Measurements from ENCODE around the gene ZNF90.
"Not testable (repeated sequence)": the region's sequence is repeated elsewhere in the genome, so short reads cannot be mapped to it uniquely, and the experiment has no call there.

Gene ZNF90

GRCh38 chr19:20082876-20083275 is 5.1 kb downstream of the ZNF90 start:
- not testable (repeated sequence) for FAIRE-seq; DNase-seq (ENCODE audit: extremely low spot score, insufficient read length, low read depth)

GRCh38 chr19:20102097-20102496 is 24.3 kb downstream of the ZNF90 start:
- no peak for DNase-seq (ENCODE audit: extremely low spot score, insufficient read length, low read depth)
- FAIRE-seq: no peak

- DNase-seq (ENCODE audit: extremely low spot score, insufficient read length, low read depth) (no peak), FAIRE-seq (no peak)
Measured at GRCh38 chr19:20103091-20103740, 25.4 kb downstream of the ZNF90 start.

- DNase-seq (ENCODE audit: extremely low spot score, insufficient read length, low read depth) (no peak), FAIRE-seq (no peak)
Measured at GRCh38 chr19:20107301-20107700, 29.5 kb downstream of the ZNF90 start.

GRCh38 chr19:20118064-20118839 is 40.5 kb downstream of the ZNF90 start:
- FAIRE-seq; DNase-seq (ENCODE audit: extremely low spot score, insufficient read length, low read depth): not testable (repeated sequence)

GRCh38 chr19:20124879-20125278 is 47.1 kb downstream of the ZNF90 start:
- FAIRE-seq: no peak
- DNase-seq (ENCODE audit: extremely low spot score, insufficient read length, low read depth): no peak

- FAIRE-seq; DNase-seq (ENCODE audit: extremely low spot score, insufficient read length, low read depth): not testable (repeated sequence)
Measured at GRCh38 chr19:20132933-20133332, 55.1 kb downstream of the ZNF90 start.

- FAIRE-seq: not testable (repeated sequence)
Measured at GRCh38 chr19:20137714-20138113, 59.9 kb downstream of the ZNF90 start.

GRCh38 chr19:20151617-20152145 is 73.9 kb downstream of the ZNF90 start:
- FAIRE-seq: no peak
- no peak for DNase-seq (ENCODE audit: extremely low spot score, insufficient read length, low read depth)

More at GRCh38 chr19:20137714-20138113, 59.9 kb downstream of the ZNF90 start:
- DNase-seq (ENCODE audit: extremely low spot score, insufficient read length, low read depth): not testable (repeated sequence)

- DNase-seq (ENCODE audit: extremely low spot score, insufficient read length, low read depth); FAIRE-seq: not testable (repeated sequence)
Measured at GRCh38 chr19:20152506-20152905, 74.7 kb downstream of the ZNF90 start.

- DNase-seq (ENCODE audit: extremely low spot score, insufficient read length, low read depth) (no peak), FAIRE-seq (no peak)
Measured at GRCh38 chr19:20153281-20153680, 75.5 kb downstream of the ZNF90 start.

- DNase-seq (ENCODE audit: extremely low spot score, insufficient read length, low read depth) (no peak), FAIRE-seq (no peak)
Measured at GRCh38 chr19:20154636-20155035, 76.8 kb downstream of the ZNF90 start.

- no peak for FAIRE-seq
- no peak for DNase-seq (ENCODE audit: extremely low spot score, insufficient read length, low read depth)
Measured at GRCh38 chr19:20162821-20163220, 85.0 kb downstream of the ZNF90 start.

GRCh38 chr19:20164456-20164855 is 86.7 kb downstream of the ZNF90 start:
- no peak for FAIRE-seq
- no peak for DNase-seq (ENCODE audit: extremely low spot score, insufficient read length, low read depth)

- no peak for FAIRE-seq
Measured at GRCh38 chr19:20165971-20166592, 88.3 kb downstream of the ZNF90 start.

GRCh38 chr19:20167020-20167644 is 89.3 kb downstream of the ZNF90 start, which contains the start of gene ZNF486:
ZNF486 (plus strand) TSS chr19:20167214; CDS start chr19:20167331, 117 bp downstream.
- DNase-seq (ENCODE audit: extremely low spot score, insufficient read length, low read depth) (no peak), FAIRE-seq (no peak)

More at GRCh38 chr19:20165971-20166592, 88.3 kb downstream of the ZNF90 start:
- no peak for DNase-seq (ENCODE audit: extremely low spot score, insufficient read length, low read depth)

- no peak for FAIRE-seq
Measured at GRCh38 chr19:20167651-20168122, 89.9 kb downstream of the ZNF90 start.

More at GRCh38 chr19:20167651-20168122, 89.9 kb downstream of the ZNF90 start:
- no peak for DNase-seq (ENCODE audit: extremely low spot score, insufficient read length, low read depth)
